Nephron progenitor cell (in vitro differentiated cells): ENCODE data around the gene APLF.
A peak's percentile ranks its signal among the peaks of the same experiment; 100 is the strongest.

Experiments used
- DNase-seq: peaks from one replicate; pipeline ENCODE4 v3.0.0; 2021
- H3K27ac Mint-ChIP-seq: 2 replicates; pipeline ENCODE4 v1.8.0; 2021; ENCODE audit warnings: mild to moderate bottlenecking, moderate library complexity, mixed read lengths
- H3K27me3 Mint-ChIP-seq: 2 replicates; pipeline ENCODE4 v1.8.0; 2021; ENCODE audit warnings: mild to moderate bottlenecking, low read depth, mixed read lengths; ENCODE audit not compliant: poor library complexity
- H3K36me3 Mint-ChIP-seq: 2 replicates; pipeline ENCODE4 v1.8.0; 2021; ENCODE audit warnings: low read depth, mixed read lengths
- H3K4me1 Mint-ChIP-seq: 2 replicates; pipeline ENCODE4 v1.8.0; 2021; ENCODE audit warnings: mixed read lengths
- H3K4me3 Mint-ChIP-seq: 2 replicates; pipeline ENCODE4 v1.8.0; 2021; ENCODE audit warnings: mild to moderate bottlenecking, moderate library complexity, mixed read lengths
- H3K9me3 Mint-ChIP-seq: 2 replicates; pipeline ENCODE4 v1.8.0; 2021; ENCODE audit warnings: mild to moderate bottlenecking, moderate library complexity, mixed read lengths
- CTCF ChIP-seq: fragments of 200-600 bp; sonication (generic); IDR thresholded peaks from 2 replicates; pipeline ENCODE4 v1.5.0; 2021; ENCODE audit warnings: antibody characterized with exemption

APLF gene

GRCh38 chr2:68574202-68574791 lies 106.9 kb downstream of the APLF start:
- no peaks in the 10 kb centered on the region for H3K27me3 Mint-ChIP-seq
- H3K36me3 Mint-ChIP-seq, result peaks cover 30% of the 10 kb centered on the region
- DNase-seq, result no peak
- H3K4me1 Mint-ChIP-seq, result no peaks in the 10 kb centered on the region
- no peak overlapping the region for H3K27ac Mint-ChIP-seq
- no peak overlapping the region for H3K4me3 Mint-ChIP-seq
- TF ChIP-seq CTCF, result no peak
- H3K9me3 Mint-ChIP-seq, result peaks cover 20% of the 10 kb centered on the region

- Mint-ChIP-seq H3K27me3 (no peaks in the 10 kb centered on the region), H3K27ac (no peak overlapping the region), H3K9me3 (no peaks in the 10 kb centered on the region), H3K4me3 (no peak overlapping the region), H3K4me1 (no peaks in the 10 kb centered on the region), H3K36me3 (peaks cover 18% of the 10 kb centered on the region)
- no peak for DNase-seq
- TF ChIP-seq CTCF, result no peak
These were observed 109.8 kb downstream of the APLF start for GRCh38 chr2:68577183-68577582.

- Mint-ChIP-seq H3K36me3 (peaks cover 18% of the 10 kb centered on the region), H3K4me1 (no peaks in the 10 kb centered on the region), H3K27me3 (no peaks in the 10 kb centered on the region), H3K4me3 (no peak overlapping the region), H3K27ac (no peak overlapping the region), H3K9me3 (no peaks in the 10 kb centered on the region)
- TF ChIP-seq CTCF, result no peak
- no peak for DNase-seq
These were observed 112.3 kb downstream of the APLF start for GRCh38 chr2:68579689-68580088.

- Mint-ChIP-seq H3K4me3 (no peak overlapping the region), H3K4me1 (no peaks in the 10 kb centered on the region), H3K27ac (peak overlapping the region; percentile 61), H3K36me3 (peaks cover 11% of the 10 kb centered on the region), H3K27me3 (peaks cover 3% of the 10 kb centered on the region), H3K9me3 (no peaks in the 10 kb centered on the region)
- no peak for DNase-seq
- TF ChIP-seq CTCF, result no peak
These were observed 121.2 kb downstream of the APLF start for GRCh38 chr2:68588589-68588988.

GRCh38 chr2:68589963-68590362 lies 122.6 kb downstream of the APLF start:
- no peak for DNase-seq
- H3K27ac Mint-ChIP-seq, result no peak overlapping the region
- TF ChIP-seq CTCF, result no peak
- no peak overlapping the region for H3K4me3 Mint-ChIP-seq
- H3K27me3 Mint-ChIP-seq, result peaks cover 3% of the 10 kb centered on the region
- no peaks in the 10 kb centered on the region for H3K4me1 Mint-ChIP-seq
- H3K9me3 Mint-ChIP-seq, result no peaks in the 10 kb centered on the region
- peaks cover 11% of the 10 kb centered on the region for H3K36me3 Mint-ChIP-seq

- Mint-ChIP-seq H3K27me3 (peaks cover 7% of the 10 kb centered on the region), H3K36me3 (peaks cover 11% of the 10 kb centered on the region), H3K4me1 (no peaks in the 10 kb centered on the region)
These were observed 123.3 kb downstream of the APLF start for GRCh38 chr2:68590702-68591101.

More at GRCh38 chr2:68590702-68591101, 123.3 kb downstream of the APLF start:
- H3K27ac Mint-ChIP-seq, result no peak overlapping the region
- H3K9me3 Mint-ChIP-seq, result no peaks in the 10 kb centered on the region
- DNase-seq, result no peak
- no peak for TF ChIP-seq CTCF
- H3K4me3 Mint-ChIP-seq, result no peak overlapping the region
